K562 (cell line): ENCODE results near the gene ASIP. TPM values are rescaled to one million over a fixed set of nuclear protein-coding genes. Genes with fewer than 3 reads are reported as not detected.

Source experiments
- ATAC-seq: fragments of 200-7000 bp; cut with Tn5 transposase; 3 replicates; pipeline ENCODE4 v1.9.1; 2020; ENCODE audit warnings: moderate library complexity
- BruUV-seq: library from RNA; stranded (reverse); fragments of 400-500 nt; replicated peaks from 2 replicates; lab custom pipeline; 2021; lab: Mats Ljungman, UMichigan
- CTCF ChIA-PET: fragments of 300-600 bp; formaldehyde crosslinking; extraction: SDS; loops from one replicate; lab custom pipeline; 2021; ENCODE audit warnings: low intra/inter-chr PET ratio; lab: Yijun Ruan, JAX
- POLR2A ChIA-PET: fragments of 300-600, 350-650 bp; sonication (Branson Sonifier 250); formaldehyde crosslinking; extraction: SDS; loops from one replicate; lab custom pipeline; 2021; ENCODE audit warnings: antibody characterized with exemption, inconsistent platforms; lab: Yijun Ruan, JAX
- DNase-seq, 4 experiments: peaks; one replicate each; pipeline versions ENCODE4 v3.0.0 to v3.0.0-alpha.2; 2011 to 2018; ENCODE audit warnings: low spot score in 3 of 4, mixed read lengths in 3 of 4; ENCODE audit errors: extremely low read depth in 1 of 4
- FAIRE-seq: peaks from 2 replicates; lab custom pipeline; 2011; peaks lifted over from hg19 to GRCh38; lab: Jason Lieb, UNC
- H2AFZ ChIP-seq: 2 replicates; pipeline ENCODE4 v1.6.0; 2011; ENCODE audit warnings: low read depth, low read length, control low read depth, inconsistent platforms
- H3K27ac ChIP-seq: fragments of 200-600 bp; 3 replicates; pipeline ENCODE4 v1.8.0; 2011; ENCODE audit warnings: low read depth, mild to moderate bottlenecking, control low read depth, inconsistent platforms, low read length, moderate library complexity, mixed read lengths; ENCODE audit errors: extremely low read depth
- H3K27me3 ChIP-seq, 2 experiments: fragments of 300-600 bp in 1 of 2; 2 replicates in 1 of 2; 3 replicates in 1 of 2; pipeline versions ENCODE4 v1.6.0 to v1.8.0; 2011; ENCODE audit warnings: inconsistent platforms in 2 of 2, low read length in 2 of 2, mild to moderate bottlenecking in 1 of 2, mixed read lengths in 1 of 2, moderate library complexity in 1 of 2; ENCODE audit not compliant: control insufficient read depth in 2 of 2, insufficient read depth in 2 of 2
- H3K36me3 ChIP-seq: fragments of 300-600 bp; 3 replicates; pipeline ENCODE4 v1.8.0; 2011; ENCODE audit warnings: mild to moderate bottlenecking, low read length, inconsistent platforms; ENCODE audit not compliant: control insufficient read depth, insufficient read depth
- H3K4me1 ChIP-seq, 2 experiments: fragments of 200-600 bp in 1 of 2; replicated peaks in 1 of 2; 2 replicates in 1 of 2; 3 replicates in 1 of 2; pipeline versions ENCODE4 v1.5.1 to v1.8.0; 2011; ENCODE audit warnings: inconsistent platforms in 2 of 2, low read length in 2 of 2, mild to moderate bottlenecking in 1 of 2, mixed read lengths in 1 of 2, moderate library complexity in 1 of 2; ENCODE audit not compliant: control insufficient read depth in 2 of 2, insufficient read depth in 2 of 2
- H3K4me2 ChIP-seq: 2 replicates; pipeline ENCODE4 v1.6.1; 2011; ENCODE audit warnings: low read length, control low read depth, inconsistent platforms, mixed read lengths; ENCODE audit not compliant: insufficient read depth
- H3K4me3 ChIP-seq: fragments of 200-600 bp; sonication (generic), shearing (Covaris generic); 2 replicates; pipeline ENCODE4 v1.5.1; 2016; ENCODE audit warnings: control low read depth, inconsistent platforms
- H3K79me2 ChIP-seq: fragments of 200-600 bp; 3 replicates; pipeline ENCODE4 v1.8.0; 2011; ENCODE audit warnings: low read length, inconsistent platforms; ENCODE audit not compliant: control insufficient read depth, insufficient read depth
- H3K9ac ChIP-seq, 2 experiments: 2 replicates each; pipeline versions ENCODE4 v1.6.0 to v1.6.1; 2011; ENCODE audit warnings: low read depth in 2 of 2, low read length in 2 of 2, control low read depth in 1 of 2, inconsistent platforms in 1 of 2, mild to moderate bottlenecking in 1 of 2, mixed read lengths in 1 of 2; ENCODE audit not compliant: insufficient read depth in 1 of 2
- H3K9me1 ChIP-seq: one replicate; pipeline ENCODE4 v1.6.0; 2011; ENCODE audit warnings: inconsistent platforms, mild to moderate bottlenecking, low read length, moderate library complexity; ENCODE audit not compliant: control insufficient read depth, insufficient read depth
- H3K9me3 ChIP-seq: replicated peaks from 2 replicates; pipeline ENCODE4 v1.5.1; 2011; ENCODE audit warnings: low read depth, low read length, inconsistent platforms; ENCODE audit not compliant: control insufficient read depth, insufficient read depth
- H4K20me1 ChIP-seq: replicated peaks from 2 replicates; pipeline ENCODE4 v1.6.1; 2011; ENCODE audit warnings: low read length, inconsistent platforms, mixed read lengths; ENCODE audit not compliant: control insufficient read depth, insufficient read depth
- ADNP ChIP-seq: fragments of 200-800 bp; sonication (Bioruptor generic); IDR thresholded peaks from 2 replicates; pipeline ENCODE4 v1.6.1; 2016; ENCODE audit warnings: missing genetic modification characterization, missing compliant biosample characterization
- ATF3 ChIP-seq, 2 experiments: fragments of 450-650 bp in 1 of 2; sonication (generic) in 1 of 2; formaldehyde crosslinking in 1 of 2; IDR thresholded peaks in 1 of 2; conservative IDR thresholded peaks in 1 of 2; 2 replicates each; pipeline versions ENCODE4 v1.6.1 to v1.8.1; 2016 to 2023; ENCODE audit warnings: mild to moderate bottlenecking in 2 of 2, moderate library complexity in 2 of 2, inconsistent platforms in 1 of 2, missing genetic modification reagents in 1 of 2
- BCL6 ChIP-seq: fragments of 250-450 bp; sonication (Bioruptor Pico); IDR thresholded peaks from 2 replicates; pipeline ENCODE4 v1.4.0; 2020
- KDM1A ChIP-seq, 2 experiments: fragments of 450-650 bp; IDR thresholded peaks; 2 replicates each; pipeline ENCODE4 v1.6.1; 2016; ENCODE audit warnings: mild to moderate bottlenecking in 2 of 2
- MYNN ChIP-seq, 2 experiments: sonication (generic); formaldehyde crosslinking in 1 of 2; IDR thresholded peaks; 2 replicates each; pipeline versions ENCODE4 v1.5.0 to v1.6.1; 2016 to 2020; ENCODE audit warnings: antibody characterized with exemption in 1 of 2, missing genetic modification reagents in 1 of 2
- RBFOX2 ChIP-seq: fragments of 200-400 bp; formaldehyde crosslinking; IDR thresholded peaks from 2 replicates; pipeline ENCODE4 v1.6.1; 2017; ENCODE audit warnings: low read depth, mild to moderate bottlenecking, low read length, moderate library complexity
- SIN3B ChIP-seq: fragments of 450-650 bp; IDR thresholded peaks from 2 replicates; pipeline ENCODE4 v1.6.1; 2017; ENCODE audit warnings: low read depth, mild to moderate bottlenecking, moderate library complexity
- TEAD1 ChIP-seq, 2 experiments: fragments of 450-650 bp in 1 of 2; sonication (generic) in 1 of 2; formaldehyde crosslinking; IDR thresholded peaks; 2 replicates each; pipeline versions ENCODE4 v1.4.0 to v1.8.0; 2020 to 2022; ENCODE audit warnings: mild to moderate bottlenecking in 2 of 2, missing genetic modification reagents in 1 of 2
- U2AF2 ChIP-seq: fragments of 200-400 bp; formaldehyde crosslinking; optimal IDR thresholded peaks from 2 replicates; pipeline ENCODE3; 2017; ENCODE audit warnings: low read depth, mild to moderate bottlenecking, low read length
- WGBS: fragments of 100-300 bp; shearing (Covaris generic); methylation state at CpG from one replicate; pipeline ENCODE4 v1.1.6; 2016; ENCODE audit warnings: low coverage, mixed read lengths; ENCODE audit not compliant: insufficient coverage; ENCODE audit errors: missing lambda C conversion rate; 5-methylcytosine and 5-hydroxymethylcytosine counted together
- in situ Hi-C: fragments of 300-500 bp; cut with MboI; formaldehyde crosslinking; loops from 4 replicates; pipeline ENCODE4 v1.15.0; 2018; ENCODE audit warnings: inconsistent platforms, mixed read lengths
- intact Hi-C: fragments of 100-400 bp; cut with micrococcal nuclease; formaldehyde crosslinking; loops from 2 replicates; pipeline ENCODE4 v1.14.2; 2022
- polyA plus RNA-seq, 8 experiments: library from polyadenylated mRNA; depleted of rRNA in 4 of 8; stranded (reverse) in 5 of 8; unstranded in 3 of 8; fragments of >200 nt; fragmentation: Nextera tagmentation in 2 of 8; fragmentation: Illumina TruSeq in 1 of 8; extraction: Ambion mirVana in 2 of 8; extraction: Trizol in 1 of 8; gene quantifications; 2 replicates each; pipeline versions ENCODE4 v1.2.1 to v1.2.3, GENCODE V29; 2011 to 2014; ENCODE audit warnings: inconsistent platforms in 1 of 8, missing spikeins in 1 of 8
- total RNA-seq, 7 experiments: library from RNA; depleted of rRNA in 6 of 7; stranded (reverse); fragments of >200 nt in 6 of 7; fragmentation: Illumina TruSeq in 2 of 7; extraction: Trizol in 2 of 7; gene quantifications; 2 replicates each; pipeline versions ENCODE4 v1.2.1 to v1.2.3, GENCODE V29; 2011 to 2021; ENCODE audit warnings: low replicate concordance in 1 of 7
- TF ChIP-seq, protein P1 (sequence below): fragments of 450-650 bp; IDR thresholded peaks from 2 replicates; pipeline ENCODE4 v1.6.1; 2016; ENCODE audit warnings: antibody characterized with exemption

Gene ASIP
- total and polyA plus RNA-seq, 9 of the 15 experiments (the other 6 are each of a cell fraction or from before 2014, with no cell fraction given) = not detected

DNA sequence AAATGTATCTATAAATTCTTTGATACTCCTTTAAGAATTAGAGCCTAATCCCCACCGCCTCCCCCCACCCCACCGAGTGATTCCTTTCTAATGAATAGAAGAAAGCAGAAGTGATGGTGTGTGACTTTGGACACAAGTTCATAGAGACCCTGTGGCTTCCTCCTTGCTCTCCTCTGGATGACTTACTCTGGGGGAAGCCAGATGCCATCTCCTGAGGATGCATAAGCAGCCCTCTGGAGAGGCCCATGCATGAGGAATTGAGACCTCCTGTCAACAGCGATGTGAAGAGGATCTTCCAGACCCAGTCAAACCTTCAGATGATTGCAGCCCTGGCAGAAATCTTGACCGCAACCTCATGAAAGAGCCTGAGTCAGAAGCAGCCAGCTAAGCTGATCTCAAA lies 40.8 kb downstream of the ASIP start:
- intact Hi-C loops = no loop called here
- Histone ChIP-seq H3K9me3 (no peaks in the 10 kb centered on the region), H3K4me2 (no peak overlapping the region), H2AFZ (no peak overlapping the region), H3K9me1 (no peaks in the 10 kb centered on the region), H3K4me1 (no peaks in the 10 kb centered on the region), H4K20me1 (0 out of 2 replicates have a peak, but pooled peaks cover 4% of the 10 kb centered on the region), H3K27ac (no peak overlapping the region), H3K79me2 (no peaks in the 10 kb centered on the region), H3K4me3 (no peak overlapping the region), H3K9ac (no peak overlapping the region), H3K36me3 (peaks cover 88% of the 10 kb centered on the region; the same call in 2 of the 3 replicates), H3K27me3 (no peaks in the 10 kb centered on the region)
- FAIRE-seq (no peak), ATAC-seq (no peak), DNase-seq (no peak)
- BruUV-seq = no TSS peak
- WGBS = 93% methylated on average over 3 of the region's 4 CpGs
- in situ Hi-C loops = no loop called here
- no peak for TF ChIP-seq RBFOX2
- ChIA-PET POLR2A (interaction anchor here (0.7 to 1.1 kb wide), 2 partner anchors 12 to 19 kb away, joined by 3 to 4 read pairs; no protein-coding TSS in a partner anchor), CTCF (no interaction called here)

DNA sequence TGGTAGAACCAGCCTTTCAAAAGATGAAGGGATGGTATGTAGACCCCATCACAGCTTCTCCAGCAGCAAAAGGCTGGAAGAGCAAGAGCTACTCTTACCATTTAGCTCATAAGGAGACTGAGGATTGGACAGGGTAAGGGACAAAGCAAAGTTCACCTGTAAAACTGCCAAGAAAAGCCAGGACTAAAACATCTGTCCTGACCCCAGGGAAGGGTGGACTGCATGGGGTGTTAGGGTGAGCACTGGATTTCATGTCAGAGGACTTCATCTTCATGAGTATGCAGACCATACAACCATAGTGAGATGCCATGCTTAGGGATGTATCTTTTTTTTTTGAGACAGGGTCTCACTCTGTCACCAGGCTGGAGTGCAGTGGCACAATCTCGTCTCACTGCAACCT lies 42.6 kb downstream of the ASIP start:
- CTCF ChIA-PET = no interaction called here
- DNase-seq (no peak), FAIRE-seq (no peak), ATAC-seq (no peak)
- H3K4me1 ChIP-seq = no peaks in the 10 kb centered on the region
- intact Hi-C loops = no loop called here
- no peaks in the 10 kb centered on the region for H3K9me3 ChIP-seq
- H3K36me3 ChIP-seq = peaks cover 88% of the 10 kb centered on the region; the same call in 2 of the 3 replicates
- H3K27ac ChIP-seq = no peak overlapping the region
- H2AFZ ChIP-seq = no peak overlapping the region
- H4K20me1 ChIP-seq = 0 out of 2 replicates have a peak, but pooled peaks cover 4% of the 10 kb centered on the region
- no peaks in the 10 kb centered on the region for H3K27me3 ChIP-seq
- in situ Hi-C loops = no loop called here
- H3K4me2 ChIP-seq = no peak overlapping the region
- H3K9ac ChIP-seq = no peak overlapping the region
- POLR2A ChIA-PET = no interaction called here
- 100% methylated on average over 1 of the region's 1 CpG for WGBS
- no TSS peak for BruUV-seq
- H3K9me1 ChIP-seq = no peaks in the 10 kb centered on the region
- TF ChIP-seq ATF3 (IDR thresholded peaks at IDR 0.05) (no peak), ATF3 (CRISPR knock-in tag; conservative IDR thresholded peaks at IDR 0.05) (no peak), MYNN (IDR thresholded peaks at IDR 0.05) (no peak), MYNN (CRISPR knock-in tag; IDR thresholded peaks at IDR 0.05) (no peak), ADNP (tag) (no peak), BCL6 (CRISPR knock-in tag) (no peak), U2AF2 (no peak), TEAD1 (CRISPR knock-in tag; IDR thresholded peaks at IDR 0.05) (no peak), SIN3B (no peak), KDM1A (IDR thresholded peaks at IDR 0.05) (no peak)
- TF ChIP-seq, protein P1, sequence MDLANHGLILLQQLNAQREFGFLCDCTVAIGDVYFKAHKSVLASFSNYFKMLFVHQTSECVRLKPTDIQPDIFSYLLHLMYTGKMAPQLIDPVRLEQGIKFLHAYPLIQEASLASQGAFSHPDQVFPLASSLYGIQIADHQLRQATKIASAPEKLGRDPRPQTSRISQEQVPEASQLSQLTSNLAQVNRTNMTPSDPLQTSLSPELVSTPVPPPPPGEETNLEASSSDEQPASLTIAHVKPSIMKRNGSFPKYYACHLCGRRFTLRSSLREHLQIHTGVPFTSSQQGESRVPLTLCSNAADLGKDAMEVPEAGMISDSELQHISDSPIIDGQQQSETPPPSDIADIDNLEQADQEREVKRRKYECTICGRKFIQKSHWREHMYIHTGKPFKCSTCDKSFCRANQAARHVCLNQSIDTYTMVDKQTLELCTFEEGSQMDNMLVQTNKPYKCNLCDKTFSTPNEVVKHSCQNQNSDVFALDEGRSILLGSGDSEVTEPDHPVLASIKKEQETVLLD = no peak
- H3K79me2 ChIP-seq = no peaks in the 10 kb centered on the region
- no peak overlapping the region for H3K4me3 ChIP-seq
